Panc1 (cell line): ENCODE measurements around the gene ANTXR2. TPM values are rescaled to one million over a fixed set of nuclear protein-coding genes. Genes with fewer than 3 reads are reported as not detected.

Experiments used
- ATAC-seq: fragments of 200-7000 bp; cut with Tn5 transposase; 2 replicates; pipeline ENCODE4 v1.9.1; 2020; ENCODE audit warnings: mild to moderate bottlenecking, moderate library complexity
- BruUV-seq: library from RNA; stranded (reverse); fragments of 400-500 nt; replicated peaks from 2 replicates; lab custom pipeline; 2021; lab: Mats Ljungman, UMichigan
- CTCF ChIA-PET: fragments of 300-600 bp; sonication (Branson Sonifier 250); formaldehyde crosslinking; loops from one replicate; lab custom pipeline; 2022; ENCODE audit warnings: antibody characterized with exemption; lab: Charles Lee
- POLR2A ChIA-PET: fragments of 300-600 bp; sonication (Branson Sonifier 250); formaldehyde crosslinking; loops from one replicate; lab custom pipeline; 2022; ENCODE audit warnings: antibody characterized with exemption; lab: Charles Lee
- DNase-seq: peaks from one replicate; pipeline ENCODE4 v3.0.0-alpha.2; 2010; ENCODE audit warnings: low read depth, low spot score
- H3K27ac ChIP-seq: 2 replicates; pipeline ENCODE4 v1.5.1; 2011; ENCODE audit warnings: mild to moderate bottlenecking, low read length, inconsistent platforms
- H3K27me3 ChIP-seq: fragments of 200-500 bp; sonication (Bioruptor generic); 2 replicates; pipeline ENCODE4 v1.6.0; 2014; ENCODE audit warnings: low read length, inconsistent platforms; ENCODE audit not compliant: control insufficient read depth, insufficient read depth
- H3K36me3 ChIP-seq: fragments of 200-500 bp; sonication (Bioruptor generic); 2 replicates; pipeline ENCODE4 v1.5.1; 2014; ENCODE audit warnings: inconsistent platforms, mild to moderate bottlenecking, low read length, moderate library complexity; ENCODE audit not compliant: control insufficient read depth, insufficient read depth
- H3K4me1 ChIP-seq: 2 replicates; pipeline ENCODE4 v1.5.1; 2011; ENCODE audit warnings: inconsistent platforms, mild to moderate bottlenecking, low read length, moderate library complexity; ENCODE audit not compliant: control insufficient read depth, insufficient read depth
- H3K4me3 ChIP-seq, 2 experiments: 2 replicates each; pipeline ENCODE4 v1.5.1; 2011 to 2012; ENCODE audit warnings: low read depth in 2 of 2, low read length in 2 of 2, mild to moderate bottlenecking in 2 of 2, inconsistent platforms in 1 of 2, moderate library complexity in 1 of 2
- H3K9me3 ChIP-seq: fragments of 200-500 bp; sonication (Bioruptor generic); 2 replicates; pipeline ENCODE4 v1.5.1; 2014; ENCODE audit warnings: low read depth, mild to moderate bottlenecking, inconsistent platforms, low read length, moderate library complexity; ENCODE audit not compliant: control insufficient read depth, insufficient read depth
- POLR2AphosphoS5 ChIP-seq: IDR thresholded peaks from 2 replicates; pipeline ENCODE4 v1.6.1; 2012; ENCODE audit warnings: mild to moderate bottlenecking, low read depth, low read length, moderate library complexity
- SIN3A ChIP-seq: IDR thresholded peaks from 2 replicates; pipeline ENCODE4 v1.6.1; 2012; ENCODE audit warnings: low read depth, mild to moderate bottlenecking, low read length, moderate library complexity, borderline replicate concordance; ENCODE audit not compliant: insufficient read depth
- TCF7L2 ChIP-seq: IDR thresholded peaks from 2 replicates; pipeline ENCODE4 v1.6.1; 2011; ENCODE audit warnings: mild to moderate bottlenecking, low read depth, low read length, inconsistent platforms
- in situ Hi-C: cut with HindIII; loops from 2 replicates; pipeline ENCODE4 v1.10.0; 2016; ENCODE audit warnings: low sequenced_read_pairs, low pct_unique_long_range_greater_than_20kb
- intact Hi-C: fragments of 100-400 bp; cut with micrococcal nuclease; formaldehyde crosslinking; loops from one replicate; pipeline ENCODE4 v1.10.0; 2022; ENCODE audit not compliant: unreplicated experiment
- total RNA-seq: library from RNA; stranded (reverse); gene quantifications from one replicate; pipeline ENCODE4 v1.2.1, GENCODE V29; 2021; ENCODE audit not compliant: unreplicated experiment
- TF ChIP-seq, protein P1 (sequence below), 2 experiments: IDR thresholded peaks; 2 replicates each; pipeline ENCODE4 v1.6.1; 2011 to 2012; ENCODE audit warnings: low read depth in 2 of 2, control low read depth in 1 of 2, low read length in 1 of 2, mild to moderate bottlenecking in 1 of 2, moderate library complexity in 1 of 2; ENCODE audit not compliant: insufficient read depth in 1 of 2
- TF ChIP-seq, protein P2 (sequence below): fragments of 450-650 bp; IDR thresholded peaks from 2 replicates; pipeline ENCODE4 v1.5.1; 2017; ENCODE audit warnings: mild to moderate bottlenecking

Gene ANTXR2
- total RNA-seq, 1 experiment from 2014 or later: 27.8 TPM

DNA sequence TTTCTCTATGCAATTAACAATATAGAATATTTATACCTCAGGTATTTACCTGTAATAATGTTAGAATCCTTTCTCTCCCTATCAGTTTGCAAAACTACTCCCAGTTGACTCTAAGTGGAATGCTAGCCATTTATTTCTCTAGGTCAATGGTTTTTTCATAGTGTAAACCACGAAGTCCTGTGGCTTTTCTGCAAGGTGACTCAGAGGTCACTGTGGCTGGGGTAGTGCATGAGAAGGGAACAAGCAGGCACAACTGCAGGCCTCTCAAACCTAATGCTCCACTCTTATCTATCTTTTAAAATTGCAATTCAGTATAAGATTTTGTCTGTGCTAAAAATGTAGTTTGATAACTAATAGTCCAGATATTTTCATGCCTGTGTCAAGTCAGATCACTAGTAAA lies 159.4 kb downstream of the ANTXR2 start:
- ATAC-seq (no peak), DNase-seq (no peak)
- intact Hi-C loops (loop anchor here (10.0 kb wide), 1 partner anchor 301 kb away; no protein-coding TSS in a partner anchor), in situ Hi-C loops (no loop called here)
- H3K27ac ChIP-seq: no peak overlapping the region
- POLR2A ChIA-PET: no interaction called here
- H3K9me3 ChIP-seq: no peaks in the 10 kb centered on the region
- H3K4me3 ChIP-seq: no peak overlapping the region
- CTCF ChIA-PET: no interaction called here
- H3K27me3 ChIP-seq: no peaks in the 10 kb centered on the region
- no TSS peak for BruUV-seq
- no peak for TF ChIP-seq SIN3A
- TF ChIP-seq, protein P1, sequence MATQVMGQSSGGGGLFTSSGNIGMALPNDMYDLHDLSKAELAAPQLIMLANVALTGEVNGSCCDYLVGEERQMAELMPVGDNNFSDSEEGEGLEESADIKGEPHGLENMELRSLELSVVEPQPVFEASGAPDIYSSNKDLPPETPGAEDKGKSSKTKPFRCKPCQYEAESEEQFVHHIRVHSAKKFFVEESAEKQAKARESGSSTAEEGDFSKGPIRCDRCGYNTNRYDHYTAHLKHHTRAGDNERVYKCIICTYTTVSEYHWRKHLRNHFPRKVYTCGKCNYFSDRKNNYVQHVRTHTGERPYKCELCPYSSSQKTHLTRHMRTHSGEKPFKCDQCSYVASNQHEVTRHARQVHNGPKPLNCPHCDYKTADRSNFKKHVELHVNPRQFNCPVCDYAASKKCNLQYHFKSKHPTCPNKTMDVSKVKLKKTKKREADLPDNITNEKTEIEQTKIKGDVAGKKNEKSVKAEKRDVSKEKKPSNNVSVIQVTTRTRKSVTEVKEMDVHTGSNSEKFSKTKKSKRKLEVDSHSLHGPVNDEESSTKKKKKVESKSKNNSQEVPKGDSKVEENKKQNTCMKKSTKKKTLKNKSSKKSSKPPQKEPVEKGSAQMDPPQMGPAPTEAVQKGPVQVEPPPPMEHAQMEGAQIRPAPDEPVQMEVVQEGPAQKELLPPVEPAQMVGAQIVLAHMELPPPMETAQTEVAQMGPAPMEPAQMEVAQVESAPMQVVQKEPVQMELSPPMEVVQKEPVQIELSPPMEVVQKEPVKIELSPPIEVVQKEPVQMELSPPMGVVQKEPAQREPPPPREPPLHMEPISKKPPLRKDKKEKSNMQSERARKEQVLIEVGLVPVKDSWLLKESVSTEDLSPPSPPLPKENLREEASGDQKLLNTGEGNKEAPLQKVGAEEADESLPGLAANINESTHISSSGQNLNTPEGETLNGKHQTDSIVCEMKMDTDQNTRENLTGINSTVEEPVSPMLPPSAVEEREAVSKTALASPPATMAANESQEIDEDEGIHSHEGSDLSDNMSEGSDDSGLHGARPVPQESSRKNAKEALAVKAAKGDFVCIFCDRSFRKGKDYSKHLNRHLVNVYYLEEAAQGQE (IDR thresholded peaks at IDR 0.05; ENCODE audit: insufficient read depth in 1 of 2, low read depth in 2 of 2, low read length in 1 of 2): no peak
- TF ChIP-seq TCF7L2: no peak
- TF ChIP-seq, protein P2, sequence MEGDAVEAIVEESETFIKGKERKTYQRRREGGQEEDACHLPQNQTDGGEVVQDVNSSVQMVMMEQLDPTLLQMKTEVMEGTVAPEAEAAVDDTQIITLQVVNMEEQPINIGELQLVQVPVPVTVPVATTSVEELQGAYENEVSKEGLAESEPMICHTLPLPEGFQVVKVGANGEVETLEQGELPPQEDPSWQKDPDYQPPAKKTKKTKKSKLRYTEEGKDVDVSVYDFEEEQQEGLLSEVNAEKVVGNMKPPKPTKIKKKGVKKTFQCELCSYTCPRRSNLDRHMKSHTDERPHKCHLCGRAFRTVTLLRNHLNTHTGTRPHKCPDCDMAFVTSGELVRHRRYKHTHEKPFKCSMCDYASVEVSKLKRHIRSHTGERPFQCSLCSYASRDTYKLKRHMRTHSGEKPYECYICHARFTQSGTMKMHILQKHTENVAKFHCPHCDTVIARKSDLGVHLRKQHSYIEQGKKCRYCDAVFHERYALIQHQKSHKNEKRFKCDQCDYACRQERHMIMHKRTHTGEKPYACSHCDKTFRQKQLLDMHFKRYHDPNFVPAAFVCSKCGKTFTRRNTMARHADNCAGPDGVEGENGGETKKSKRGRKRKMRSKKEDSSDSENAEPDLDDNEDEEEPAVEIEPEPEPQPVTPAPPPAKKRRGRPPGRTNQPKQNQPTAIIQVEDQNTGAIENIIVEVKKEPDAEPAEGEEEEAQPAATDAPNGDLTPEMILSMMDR: no peak
- no peak for TF ChIP-seq POLR2AphosphoS5
- no peaks in the 10 kb centered on the region for H3K4me1 ChIP-seq
- H3K36me3 ChIP-seq: no peaks in the 10 kb centered on the region; the same call in 1 of the 2 replicates

- no peak for DNase-seq
- H3K9me3 ChIP-seq: no peaks in the 10 kb centered on the region
- ChIA-PET CTCF (no interaction called here), POLR2A (no interaction called here)
- in situ Hi-C loops (no loop called here), intact Hi-C loops (no loop called here)
- no TSS peak for BruUV-seq
- no peak for ATAC-seq
- peaks cover 4% of the 10 kb centered on the region; the same call in 1 of the 2 replicates for H3K36me3 ChIP-seq
- no peaks in the 10 kb centered on the region for H3K4me1 ChIP-seq
- no peak overlapping the region for H3K27ac ChIP-seq
- no peak overlapping the region for H3K4me3 ChIP-seq
- TF ChIP-seq, protein P1 (IDR thresholded peaks at IDR 0.05; ENCODE audit: insufficient read depth in 1 of 2, low read depth in 2 of 2, low read length in 1 of 2): no peak
- TF ChIP-seq TCF7L2: no peak
- no peak for TF ChIP-seq POLR2AphosphoS5
- TF ChIP-seq SIN3A: no peak
- TF ChIP-seq, protein P2: no peak
- no peaks in the 10 kb centered on the region for H3K27me3 ChIP-seq
Observed at GRCh38 chr4:79907001-79907400, 166.0 kb downstream of the ANTXR2 start.
